Measurements from ENCODE around the gene BFSP1.

Gene BFSP1

DNA sequence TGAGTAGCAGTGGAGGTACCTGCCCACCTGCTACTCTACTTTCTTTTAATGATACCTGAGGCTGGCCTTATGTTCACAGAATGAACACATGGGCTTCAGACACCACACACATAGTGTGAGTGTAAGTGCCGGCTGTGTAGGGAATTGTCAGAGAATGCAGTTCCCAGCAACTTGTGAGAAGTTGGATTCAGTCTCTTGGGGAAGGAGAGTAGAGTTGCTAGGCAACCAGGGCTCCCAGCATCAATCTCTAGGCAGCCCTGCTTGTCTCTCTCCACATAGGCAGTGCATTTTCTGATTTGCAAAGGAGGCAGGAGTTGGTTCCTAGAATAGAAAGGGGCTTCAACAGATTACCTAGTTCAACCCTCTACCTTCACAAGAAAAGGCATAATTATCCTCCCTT is 74.1 kb downstream of the BFSP1 start:
- no peak for DNase-seq

DNA sequence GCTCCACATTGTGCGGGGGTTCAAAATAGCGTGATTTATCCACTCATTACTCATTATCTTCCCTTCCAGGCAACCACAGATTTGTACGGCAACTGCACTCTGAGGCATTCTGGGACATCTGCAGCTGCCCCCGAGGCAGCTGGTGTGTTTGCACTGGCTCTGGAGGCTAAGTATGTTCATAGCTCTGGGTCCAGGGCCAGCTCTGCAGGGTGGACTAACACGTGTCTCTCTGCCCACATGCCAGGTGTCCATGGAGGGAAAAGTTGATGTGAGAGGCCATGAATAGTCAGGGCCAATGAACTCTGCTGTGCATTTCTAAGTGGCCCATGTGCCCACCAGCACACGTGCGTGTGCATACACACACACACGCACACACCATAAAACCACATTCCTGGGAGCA is 74.9 kb downstream of the BFSP1 start:
- no peak for DNase-seq

GRCh38 chr20:17453592-17453991 is 77.6 kb downstream of the BFSP1 start:
- DNase-seq: no peak

GRCh38 chr20:17452441-17452840 is 78.7 kb downstream of the BFSP1 start:
- DNase-seq: no peak

- DNase-seq: no peak
Measured at GRCh38 chr20:17449031-17449430, 82.1 kb downstream of the BFSP1 start.

DNA sequence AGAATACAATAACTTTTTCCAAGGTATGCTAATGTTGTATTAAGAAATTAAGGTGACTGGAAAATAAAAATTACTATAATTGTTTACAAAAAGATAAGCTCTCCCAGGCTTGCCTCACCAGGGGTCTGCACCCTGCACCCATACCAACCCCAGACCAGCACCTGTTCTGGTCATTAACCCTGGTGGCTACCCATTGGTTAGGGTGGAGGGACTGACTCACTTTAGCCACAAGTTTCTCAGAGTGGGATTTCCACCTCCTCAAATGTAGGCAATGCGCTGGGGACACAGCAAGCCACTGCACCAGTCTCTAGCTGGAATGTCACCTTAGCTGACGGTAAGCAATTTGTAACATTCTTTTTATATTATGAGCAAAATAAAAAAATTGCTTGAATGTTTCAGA is 83.1 kb downstream of the BFSP1 start:
- DNase-seq: no peak

DNA sequence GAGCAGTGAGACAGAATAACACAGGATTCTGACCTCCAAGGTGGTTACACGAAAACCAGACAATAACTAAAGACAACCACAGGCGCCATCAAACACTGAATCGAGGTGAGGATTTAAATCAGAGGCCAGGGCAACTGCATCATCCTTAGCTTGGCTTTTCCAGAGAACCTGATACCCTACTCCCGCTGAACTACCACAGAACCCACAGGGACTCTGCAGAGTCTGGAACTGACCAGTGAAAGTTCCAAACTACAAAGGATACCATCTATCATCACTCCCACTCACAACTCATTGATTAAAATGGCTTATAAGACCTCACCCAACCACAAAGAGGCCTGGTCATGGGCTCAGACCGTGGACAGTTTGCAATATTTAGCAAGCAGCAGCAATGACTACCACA is 85.0 kb downstream of the BFSP1 start:
- DNase-seq: no peak

GRCh38 chr20:17445543-17445942 is 85.6 kb downstream of the BFSP1 start:
- no peak for DNase-seq

GRCh38 chr20:17444091-17444490 is 87.1 kb downstream of the BFSP1 start:
- DNase-seq: no peak

Data from CD4-positive, alpha-beta T cell treated with Interleukin-10 for 1 hour (primary cell).